Measurements from ENCODE around the gene ABR.

DNA sequence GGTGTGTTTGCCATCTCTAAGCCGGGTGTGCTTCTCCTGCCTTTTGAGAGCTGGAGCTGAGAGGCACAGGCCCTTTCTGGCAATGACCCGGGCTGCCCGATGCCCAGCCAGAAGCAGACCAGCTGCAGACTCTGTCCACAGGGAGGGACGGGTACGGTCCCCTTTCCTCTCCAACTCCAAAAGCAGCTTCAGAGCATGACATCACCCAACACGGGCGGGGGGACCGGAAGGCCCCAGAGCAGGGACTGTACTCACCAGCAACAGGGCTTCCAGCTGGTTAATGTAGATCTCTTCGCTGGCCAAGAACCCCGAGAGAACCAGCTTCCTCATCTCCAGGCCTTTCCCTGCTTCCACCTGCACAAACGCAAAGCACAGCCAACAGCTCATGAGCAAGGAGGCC, 79.4 kb downstream of the ABR start:
- TF ChIP-seq EP300 (IDR thresholded peaks at IDR 0.05; ENCODE audit: low read depth) = no peak
- TF ChIP-seq, protein P1, sequence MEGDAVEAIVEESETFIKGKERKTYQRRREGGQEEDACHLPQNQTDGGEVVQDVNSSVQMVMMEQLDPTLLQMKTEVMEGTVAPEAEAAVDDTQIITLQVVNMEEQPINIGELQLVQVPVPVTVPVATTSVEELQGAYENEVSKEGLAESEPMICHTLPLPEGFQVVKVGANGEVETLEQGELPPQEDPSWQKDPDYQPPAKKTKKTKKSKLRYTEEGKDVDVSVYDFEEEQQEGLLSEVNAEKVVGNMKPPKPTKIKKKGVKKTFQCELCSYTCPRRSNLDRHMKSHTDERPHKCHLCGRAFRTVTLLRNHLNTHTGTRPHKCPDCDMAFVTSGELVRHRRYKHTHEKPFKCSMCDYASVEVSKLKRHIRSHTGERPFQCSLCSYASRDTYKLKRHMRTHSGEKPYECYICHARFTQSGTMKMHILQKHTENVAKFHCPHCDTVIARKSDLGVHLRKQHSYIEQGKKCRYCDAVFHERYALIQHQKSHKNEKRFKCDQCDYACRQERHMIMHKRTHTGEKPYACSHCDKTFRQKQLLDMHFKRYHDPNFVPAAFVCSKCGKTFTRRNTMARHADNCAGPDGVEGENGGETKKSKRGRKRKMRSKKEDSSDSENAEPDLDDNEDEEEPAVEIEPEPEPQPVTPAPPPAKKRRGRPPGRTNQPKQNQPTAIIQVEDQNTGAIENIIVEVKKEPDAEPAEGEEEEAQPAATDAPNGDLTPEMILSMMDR (IDR thresholded peaks at IDR 0.05) = no peak
- no peak for TF ChIP-seq POLR2AphosphoS5 (IDR thresholded peaks at IDR 0.05)
- TF ChIP-seq POLR2A (IDR thresholded peaks at IDR 0.05) = no peak

All from transverse colon (tissue), 4 donors.